NCI-H146 treated with DMSO at 0.1 percent for 48 hours (cell line): ENCODE measurements around the gene NDE1.
"Not testable (repeated sequence)": the region's sequence is repeated elsewhere in the genome, so short reads cannot be mapped to it uniquely, and the experiment has no call there.

Source experiments
- DNase-seq: peaks from one replicate; lab custom pipeline; 2025; ENCODE audit not compliant: unreplicated experiment; lab: John Stamatoyannopoulos, UW

NDE1 gene

DNA sequence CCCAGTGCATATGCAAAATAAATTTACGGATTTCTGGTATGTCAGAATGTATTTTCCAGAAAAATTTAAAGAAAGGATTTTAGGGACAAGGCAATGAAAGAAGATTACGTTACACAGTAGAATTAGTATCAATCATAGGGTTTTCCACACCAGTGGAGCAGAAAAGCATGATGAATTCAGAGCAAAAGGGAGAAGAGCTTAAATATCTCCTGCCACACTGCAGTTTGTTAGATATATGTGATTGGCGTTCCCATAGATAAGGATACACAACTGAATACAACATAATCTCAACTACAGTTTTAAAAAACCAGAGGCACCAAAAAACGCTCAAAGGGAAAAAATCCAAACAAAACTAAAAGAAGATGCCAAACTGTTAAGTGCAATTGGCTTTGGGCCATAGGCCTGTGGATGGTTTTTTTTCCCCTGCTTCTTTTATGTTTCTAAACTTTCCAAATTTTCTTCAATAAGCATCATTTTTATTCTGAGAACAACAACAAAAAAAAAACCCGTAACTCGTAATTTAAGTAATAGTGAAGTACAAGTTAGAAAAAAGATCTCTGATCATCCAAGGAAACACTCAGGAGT, 29.3 kb upstream of the NDE1 start:
- no peak for DNase-seq

DNA sequence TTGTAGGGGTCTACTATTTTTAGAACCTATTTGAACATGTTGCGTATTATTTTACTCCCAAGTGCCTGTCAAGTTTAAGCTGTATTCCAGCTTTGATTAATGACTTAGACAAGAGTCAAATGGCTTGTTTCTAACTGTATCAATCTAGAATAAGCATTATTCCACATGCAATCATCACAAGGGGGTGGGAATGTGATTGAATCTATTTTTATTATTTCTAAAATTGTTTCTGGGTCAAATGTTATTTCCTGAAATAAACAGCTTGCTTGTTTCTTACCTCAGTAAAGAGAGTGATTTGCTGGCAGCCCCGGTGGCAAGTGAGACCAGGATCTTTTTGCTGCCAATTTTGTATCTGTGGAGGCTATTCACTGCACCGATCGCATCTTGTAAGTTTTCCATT, 28.6 kb upstream of the NDE1 start:
- no peak for DNase-seq

DNA sequence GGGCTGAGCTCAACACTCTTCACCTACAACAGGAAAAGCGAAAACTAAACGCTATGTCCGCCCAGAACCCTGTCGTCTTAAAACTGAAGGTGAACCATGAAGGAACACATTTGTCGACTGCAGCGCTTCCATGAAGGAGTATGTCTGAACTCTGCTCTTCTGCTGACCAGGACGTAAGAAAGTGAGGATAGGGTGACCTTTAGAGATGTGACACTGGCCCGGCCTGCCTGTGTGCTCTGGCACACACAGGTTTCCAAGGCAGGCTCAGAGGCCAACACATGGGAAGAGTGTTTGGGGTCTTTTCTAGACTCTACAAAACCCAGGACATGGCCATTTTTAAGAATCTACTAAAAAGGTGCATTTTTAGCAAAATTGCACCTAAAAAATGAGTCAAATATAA, 28.2 kb upstream of the NDE1 start:
- no peak for DNase-seq

DNA sequence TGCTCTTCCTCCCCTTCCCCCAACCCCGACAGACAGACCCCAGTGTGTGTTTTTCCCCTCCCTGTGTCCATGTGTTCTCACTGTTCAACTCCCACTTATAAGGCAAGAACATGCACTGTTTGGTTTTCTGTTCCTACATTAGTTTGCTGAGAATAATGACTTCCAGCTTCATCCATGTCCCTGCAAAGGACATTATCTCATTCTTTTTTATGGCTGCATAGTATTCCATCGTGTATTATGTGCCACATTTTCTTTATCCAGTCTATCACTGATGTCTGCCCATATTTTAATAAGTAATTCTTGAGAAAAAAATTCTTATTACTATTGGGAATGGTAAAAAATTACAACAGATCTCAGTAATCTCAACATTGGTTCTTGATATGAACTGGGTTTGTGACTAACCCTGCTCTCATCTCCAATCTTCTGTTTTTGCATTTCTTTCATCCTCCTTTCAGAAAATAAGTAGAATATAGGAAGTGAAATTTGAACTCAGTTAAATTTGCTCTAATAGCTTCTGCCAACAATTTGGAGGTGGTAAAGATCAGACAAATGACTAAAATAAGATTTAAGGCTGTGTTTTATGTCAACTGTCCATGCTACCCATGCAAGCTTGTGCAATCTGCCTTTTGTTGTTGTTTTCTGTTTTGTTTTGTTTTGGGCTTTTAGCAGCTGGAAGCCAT, 18.2 kb upstream of the NDE1 start:
- no peak for DNase-seq

DNA sequence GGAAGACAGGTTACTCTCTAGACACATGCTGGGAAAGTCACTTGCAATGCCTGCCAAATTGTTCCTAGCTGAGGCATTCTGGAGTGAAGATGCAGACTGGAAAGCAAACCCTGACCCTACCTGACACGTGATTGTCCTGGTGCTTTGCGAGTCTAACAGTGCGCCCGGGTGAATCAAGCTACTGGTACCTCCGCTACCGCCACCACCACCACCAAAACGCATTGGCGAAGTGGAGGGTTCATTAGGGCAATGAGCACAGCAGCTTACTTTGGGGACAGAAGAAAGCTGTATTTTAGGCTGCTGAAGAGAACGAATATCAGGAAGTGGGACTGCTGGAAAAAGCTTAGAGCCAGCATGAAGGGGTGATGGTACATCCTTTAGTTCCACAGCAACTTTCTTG, 14.1 kb upstream of the NDE1 start:
- no peak for DNase-seq

DNA sequence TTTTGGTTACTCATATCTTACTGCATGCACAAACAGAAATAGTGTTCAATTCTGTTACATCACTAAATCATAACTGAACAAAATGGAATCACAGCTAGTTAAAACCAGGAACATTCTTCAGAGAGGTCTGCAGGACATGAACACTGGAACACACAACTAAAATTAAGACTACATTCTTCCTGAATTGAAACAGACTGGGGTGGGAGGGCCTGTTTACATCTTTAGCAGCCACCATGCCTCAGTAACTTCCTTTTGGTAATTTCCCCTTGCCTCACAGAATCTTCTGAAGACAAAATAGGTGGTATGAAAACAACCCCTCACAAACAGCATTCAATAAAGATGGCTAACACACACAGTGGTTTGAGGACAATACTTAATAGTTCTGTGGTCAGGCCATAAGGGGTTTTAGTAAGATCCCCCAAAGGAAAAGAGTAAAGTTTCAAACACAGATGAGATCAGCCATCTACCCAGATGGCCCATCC, 13.6 kb upstream of the NDE1 start:
- DNase-seq: no peak

DNA sequence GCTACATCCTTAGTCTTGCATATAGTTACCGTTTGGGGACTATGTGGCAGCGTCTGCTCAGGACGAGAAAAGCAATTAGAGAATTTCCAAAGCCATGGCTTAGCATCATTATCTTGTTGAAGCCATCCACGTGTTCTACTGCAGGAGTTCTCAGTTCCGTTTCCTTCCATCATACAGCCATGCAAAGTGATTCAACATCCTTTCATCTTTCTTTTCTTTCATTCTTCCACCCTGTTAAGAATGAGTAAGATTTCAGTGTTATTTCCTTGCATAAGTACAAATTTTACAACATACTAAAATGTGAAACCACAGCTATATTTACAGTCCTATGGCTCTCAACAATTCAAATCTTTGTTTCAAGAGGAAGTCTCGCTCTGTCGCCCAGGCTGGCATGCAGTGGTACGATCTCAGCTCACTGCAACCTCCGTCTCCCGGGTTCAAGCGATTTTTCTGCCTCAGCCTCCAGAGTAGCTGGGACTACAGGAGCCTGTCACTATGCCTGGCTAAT, 10.9 kb upstream of the NDE1 start:
- no peak for DNase-seq

DNA sequence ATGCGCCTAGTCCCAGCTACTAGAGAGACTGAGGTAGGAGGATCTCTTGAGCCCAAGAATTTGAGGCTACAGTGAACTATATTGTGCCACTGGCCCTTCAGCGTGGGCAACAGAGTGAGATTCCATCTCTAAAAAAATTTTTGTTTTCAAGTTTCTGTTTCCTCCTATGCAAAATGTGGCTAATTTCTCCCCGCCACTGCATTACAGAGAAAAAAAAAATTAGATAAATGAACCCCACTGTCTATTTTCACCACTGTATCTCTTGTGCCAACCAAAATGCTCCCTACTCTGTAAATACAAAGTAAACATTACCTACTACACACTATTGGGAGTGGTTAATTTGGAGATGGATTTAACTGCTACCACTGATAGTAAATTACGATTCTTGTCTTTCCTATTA, 9.1 kb upstream of the NDE1 start:
- DNase-seq: no peak

DNA sequence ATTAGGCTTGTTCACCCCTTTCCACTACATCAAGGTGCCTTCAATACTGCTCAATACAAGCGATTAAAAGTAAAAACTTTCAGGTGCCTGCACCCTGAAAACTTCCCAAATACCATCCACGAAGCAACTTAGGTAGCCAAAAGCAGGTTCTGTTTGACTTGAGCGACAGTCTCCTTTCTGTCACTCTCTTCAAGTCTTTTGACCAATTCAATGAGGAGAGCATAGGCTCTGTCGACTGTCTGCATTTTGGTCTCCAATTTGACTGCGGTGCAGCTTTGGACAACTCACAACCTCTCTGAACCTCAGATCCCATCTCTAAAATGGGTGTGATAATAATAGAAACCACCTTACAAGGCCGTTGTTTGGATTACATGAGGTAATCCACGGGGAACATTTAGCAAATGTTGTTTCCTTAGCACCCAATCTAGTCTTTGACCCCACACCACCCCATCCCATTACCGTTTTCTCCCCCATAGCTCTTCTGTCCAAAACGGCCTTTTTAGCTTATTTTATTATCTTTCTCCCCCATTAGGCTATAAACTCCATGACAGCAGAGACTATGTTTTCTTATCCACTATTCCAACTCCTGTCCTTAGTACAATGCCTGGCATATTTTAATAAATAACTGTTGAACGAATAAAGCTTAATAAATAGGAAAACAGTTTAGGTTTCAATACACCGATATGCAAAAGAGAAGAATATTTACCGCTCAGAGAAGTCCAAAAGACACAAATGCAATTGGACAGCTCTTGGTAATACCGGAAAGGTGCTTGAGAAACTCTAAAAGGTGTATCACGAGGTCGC, 8.1 kb upstream of the NDE1 start:
- no peak for DNase-seq

DNA sequence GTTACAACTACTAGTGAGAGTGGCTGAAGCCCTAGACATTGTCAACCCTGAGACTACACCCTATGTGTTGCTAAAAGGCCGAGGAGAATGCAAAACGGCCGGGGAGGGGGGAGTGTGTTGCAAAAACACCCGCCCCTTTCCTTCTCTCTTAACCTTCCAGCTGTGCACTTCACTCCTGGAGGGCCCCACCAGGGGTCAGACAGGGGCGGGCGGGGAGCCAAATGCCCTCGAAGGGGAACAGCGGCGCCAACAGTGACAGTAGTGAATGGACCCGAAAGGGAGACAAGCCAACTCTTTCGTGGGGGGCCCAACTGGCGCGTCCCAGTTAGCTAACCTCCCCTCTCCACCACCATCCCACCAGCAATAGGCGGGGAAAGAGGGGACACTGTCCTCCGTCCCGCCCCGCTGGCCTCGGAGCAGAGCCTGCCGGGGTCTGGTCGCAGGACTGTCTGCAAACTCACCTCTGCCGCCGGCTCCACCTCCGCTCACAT, 7.4 kb upstream of the NDE1 start:
- DNase-seq: peak; percentile 81

DNA sequence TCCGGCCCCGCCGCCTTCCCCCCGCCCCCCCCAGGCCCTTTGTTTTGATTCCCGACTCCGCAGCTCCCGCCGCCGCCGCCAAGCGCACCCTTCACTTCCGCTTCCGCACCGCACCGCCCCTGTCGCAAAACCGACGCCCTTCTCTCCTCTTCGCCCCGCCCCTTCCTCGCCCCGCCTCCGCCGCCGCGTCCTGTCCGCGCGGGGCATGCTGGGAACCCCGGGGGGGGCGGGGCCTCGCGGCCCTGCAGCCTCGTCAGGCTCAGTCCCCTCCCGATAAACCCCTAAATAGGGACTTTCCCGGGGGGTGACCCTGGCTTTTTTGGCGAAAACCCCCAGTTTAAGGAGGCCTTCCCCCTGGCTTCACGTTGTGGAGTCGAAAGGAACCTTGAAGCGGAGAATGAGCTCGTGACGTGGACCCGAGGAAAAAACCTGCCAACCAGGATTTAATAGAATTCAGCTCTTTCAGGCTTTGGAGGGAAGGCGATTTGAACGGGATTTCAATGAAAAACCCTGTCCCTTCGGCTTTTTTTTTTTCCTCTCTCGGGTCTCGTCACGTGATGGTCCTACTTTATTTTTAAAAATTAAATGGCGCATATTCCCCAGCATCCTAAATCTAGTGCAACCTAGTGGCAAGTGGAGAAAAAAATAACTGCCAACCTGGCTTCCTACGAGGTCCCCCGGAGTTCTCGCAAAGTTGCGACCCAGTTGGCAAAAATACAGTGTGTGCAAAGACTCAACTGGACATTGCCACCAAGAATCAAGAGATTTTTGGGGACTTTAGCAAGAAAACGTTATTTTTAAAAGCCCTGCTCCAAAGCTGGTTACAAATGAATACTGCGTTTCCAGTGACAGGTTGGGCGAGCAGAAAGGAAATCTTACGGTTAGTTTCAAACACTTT, 6.7 kb upstream of the NDE1 start, which contains the start of gene MARF1:
MARF1 (minus strand) TSS at position 107 of the 898 bp plus-strand sequence. CDS start 3,921 bp downstream, outside the sequence.
- DNase-seq: peak; percentile 91

DNA sequence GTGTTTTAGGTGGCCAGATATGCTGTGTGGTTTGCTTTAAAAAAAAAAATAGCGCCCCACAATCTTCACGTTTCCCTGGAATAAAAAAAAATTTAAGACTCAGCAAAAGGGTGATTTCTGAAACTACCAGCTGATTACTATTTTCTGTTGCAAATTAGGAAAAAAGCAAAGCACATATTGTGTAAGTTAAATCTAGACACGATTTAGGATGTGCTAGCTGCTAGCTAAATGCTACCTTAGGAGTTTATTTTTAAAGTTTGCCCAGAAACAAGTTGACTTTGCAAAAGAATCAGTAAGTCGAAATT, 6.1 kb upstream of the NDE1 start:
- DNase-seq: no peak

DNA sequence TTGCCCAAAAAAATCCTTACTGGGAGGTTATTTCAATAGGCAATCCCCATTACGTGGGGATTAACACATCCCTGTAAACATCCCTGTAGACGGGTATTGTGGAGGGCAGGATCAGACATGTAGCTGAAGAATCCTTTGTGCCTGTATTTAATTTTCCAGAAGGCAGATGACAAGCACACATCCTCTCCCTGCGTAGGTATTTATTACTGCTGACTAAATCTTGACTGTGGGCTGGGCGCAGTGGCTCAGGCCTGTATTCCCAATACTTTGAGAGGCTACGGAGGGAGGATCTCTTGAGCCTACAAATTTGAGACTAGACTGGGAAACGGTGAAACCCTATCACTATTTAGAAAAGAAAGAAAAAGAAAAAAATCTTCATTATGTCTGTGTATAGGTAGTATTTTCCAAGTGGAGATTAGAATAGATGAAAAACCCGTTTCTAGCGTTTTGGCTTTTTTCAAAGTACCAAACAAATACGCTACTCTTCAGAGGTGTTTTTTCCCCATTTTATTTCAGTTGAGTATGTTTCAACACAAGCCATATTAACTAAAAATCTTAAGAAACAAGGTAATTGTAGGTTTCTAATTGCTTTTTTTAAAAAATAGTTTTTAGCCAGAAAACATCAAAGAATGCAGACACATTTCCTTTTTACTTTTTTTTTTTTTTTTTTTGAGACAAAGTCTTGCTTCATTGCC, 5.6 kb upstream of the NDE1 start:
- DNase-seq: peak; percentile 95

DNA sequence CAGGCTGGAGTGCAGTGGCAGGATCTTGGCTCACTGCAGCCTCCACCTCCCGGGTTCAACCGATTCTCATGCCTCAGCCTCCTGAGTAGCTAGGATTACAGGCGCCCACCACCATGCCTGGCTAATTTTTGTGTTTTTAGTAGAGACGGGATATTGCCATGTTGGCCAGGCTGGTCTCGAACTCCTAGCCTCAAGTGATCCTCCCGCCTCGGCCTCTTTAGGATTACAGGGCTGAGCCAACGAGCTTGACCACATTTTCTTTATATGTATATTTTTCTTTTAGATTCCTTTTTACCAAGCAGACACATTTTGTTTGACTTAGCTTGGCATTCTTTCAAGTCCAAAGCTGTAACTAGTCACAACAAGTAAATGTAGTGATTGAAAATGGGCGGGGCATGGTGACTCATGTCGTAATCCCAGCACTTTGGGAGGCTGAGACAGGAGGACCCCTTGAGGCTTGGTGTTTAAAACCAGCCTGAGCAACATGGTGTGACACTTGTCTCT, 5.0 kb upstream of the NDE1 start:
- DNase-seq: not testable (repeated sequence)

DNA sequence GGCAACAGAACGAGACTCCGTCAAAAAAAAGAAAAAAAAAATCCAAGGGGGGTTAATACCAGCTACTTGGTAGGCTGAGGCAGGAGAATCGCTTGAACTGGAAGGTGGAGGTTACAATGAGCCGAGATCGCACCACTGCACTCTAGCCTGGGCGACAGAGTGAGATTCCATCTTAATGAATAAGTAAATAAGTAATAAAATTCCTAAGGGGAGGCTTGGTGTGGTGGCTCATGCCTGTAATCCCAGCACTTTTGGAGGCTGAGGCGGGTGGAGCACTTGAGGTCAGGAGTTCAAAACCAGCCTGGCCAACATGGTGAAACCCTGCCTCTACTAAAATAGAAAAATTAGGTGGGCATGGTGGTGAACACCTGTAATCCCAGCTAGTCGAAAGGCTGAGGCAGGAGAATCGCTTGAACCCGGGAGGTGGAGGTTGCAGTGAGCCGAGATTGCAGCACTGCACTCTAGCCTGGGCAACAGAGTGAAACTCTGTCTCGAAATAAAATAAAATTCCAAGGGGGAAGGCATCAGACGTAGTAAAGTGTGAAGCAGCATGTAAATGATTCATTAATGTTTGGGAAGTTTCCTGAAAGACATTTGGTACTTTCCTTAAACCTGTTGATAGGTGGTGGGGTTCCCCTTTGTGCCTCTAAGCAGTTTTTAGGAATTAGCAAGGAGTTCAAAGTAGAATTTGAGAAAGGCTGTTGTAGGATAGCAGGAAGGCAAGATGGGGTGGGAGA, 3.3 kb upstream of the NDE1 start:
- DNase-seq: not testable (repeated sequence)

DNA sequence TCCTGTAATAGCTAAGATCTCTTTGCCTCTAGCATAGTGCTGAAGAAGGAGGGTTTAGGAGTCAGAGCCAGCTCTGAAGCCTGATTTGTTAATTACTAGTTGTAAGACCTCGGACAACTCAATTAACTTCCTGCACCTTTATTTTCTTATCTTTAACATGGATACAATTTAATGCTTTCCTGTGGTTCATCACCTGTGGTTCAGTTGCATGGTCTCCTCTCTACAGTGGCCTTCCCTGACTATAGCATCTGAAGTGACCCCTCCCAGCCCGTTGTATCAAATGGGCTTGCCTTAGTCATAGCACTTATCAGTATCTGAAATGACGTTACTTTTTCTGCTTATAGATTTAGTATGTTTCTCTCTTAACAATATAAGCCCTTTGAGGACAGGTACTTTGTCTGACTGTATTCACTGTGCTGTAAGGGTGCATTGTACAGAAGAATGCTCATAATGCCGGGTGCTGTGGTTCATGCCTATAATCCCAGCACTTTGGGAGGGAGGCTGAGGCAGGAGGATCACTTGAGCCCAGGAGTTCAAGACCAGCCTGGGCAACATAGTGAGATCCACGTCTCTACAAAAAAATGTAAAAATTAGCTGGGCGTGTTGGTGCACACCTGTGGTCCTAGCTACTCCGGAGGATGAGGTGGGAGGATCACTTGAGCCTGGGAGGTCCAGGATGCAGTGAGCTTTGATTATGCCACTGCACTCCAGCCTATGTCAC, 2.6 kb upstream of the NDE1 start:
- no peak for DNase-seq

DNA sequence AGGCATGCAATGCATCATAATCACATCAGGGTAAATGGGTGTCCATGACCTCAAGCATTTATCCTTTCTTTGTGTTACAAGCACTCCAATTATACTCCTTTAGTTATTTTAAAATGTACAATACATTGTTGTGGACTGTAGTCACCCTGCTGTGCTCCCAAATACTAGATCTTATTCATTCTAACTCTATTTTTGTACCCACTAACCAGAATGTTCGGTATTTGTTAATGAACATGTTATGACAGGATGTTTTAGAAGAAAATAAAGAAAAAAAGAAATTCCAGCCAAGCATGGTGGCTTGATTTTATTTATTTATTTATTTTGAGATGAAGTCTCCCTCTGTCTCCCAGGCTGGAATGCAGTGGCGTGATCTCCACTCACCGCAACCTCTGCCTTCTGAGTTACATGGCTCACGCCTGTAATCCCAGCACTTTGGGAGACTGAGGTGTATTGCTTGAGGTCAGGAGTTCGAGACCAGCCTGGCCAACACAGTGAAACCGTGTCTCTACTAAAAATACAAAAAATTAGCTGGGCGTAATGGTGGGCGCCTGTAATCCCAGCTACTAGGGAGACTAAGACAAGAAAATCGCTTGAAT, 1.8 kb upstream of the NDE1 start:
- no peak for DNase-seq

DNA sequence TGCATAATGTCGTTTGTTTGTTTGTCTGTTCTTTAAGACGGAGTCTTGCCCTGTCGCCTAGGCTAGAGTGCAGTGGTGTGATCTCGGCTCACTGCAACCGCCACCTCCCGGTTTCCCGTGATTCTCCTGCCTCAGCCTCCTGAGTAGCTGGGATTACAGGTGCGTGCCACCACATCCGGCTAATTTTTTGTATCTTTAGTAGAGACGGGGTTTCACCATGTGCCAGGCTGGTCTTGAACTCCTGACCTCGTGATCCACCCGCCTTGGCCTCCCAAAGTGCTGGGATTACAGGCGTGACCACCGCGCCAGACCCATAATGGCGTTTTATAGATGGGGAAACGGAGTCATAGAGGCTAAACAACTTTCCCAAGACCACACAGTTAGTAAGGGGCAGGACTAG, 734 bp upstream of the NDE1 start:
- DNase-seq: not testable (repeated sequence)

DNA sequence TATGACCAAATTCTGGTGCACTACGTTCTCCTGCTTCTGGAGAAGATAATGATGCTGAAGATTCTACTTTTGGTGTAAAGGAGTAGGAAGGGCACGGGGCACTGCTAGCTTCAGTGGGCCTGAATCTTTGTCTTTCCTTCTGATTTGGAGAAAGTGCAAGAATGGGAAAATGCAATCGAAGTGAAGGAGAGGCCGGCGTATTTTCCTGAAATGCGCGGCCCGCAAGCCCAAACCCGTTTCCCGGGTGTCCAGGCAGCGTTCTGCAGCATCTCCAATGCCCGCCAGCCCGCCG, 372 bp upstream of the NDE1 start:
- DNase-seq: no peak
